ENCODE results near the gene PTOV1. TPM values are rescaled to one million over a fixed set of nuclear protein-coding genes. Genes with fewer than 3 reads are reported as not detected.

PTOV1 gene
- total RNA-seq, 4 donors from 2014 or later: 77.6 to 88.2 (median 87.0) TPM

DNA sequence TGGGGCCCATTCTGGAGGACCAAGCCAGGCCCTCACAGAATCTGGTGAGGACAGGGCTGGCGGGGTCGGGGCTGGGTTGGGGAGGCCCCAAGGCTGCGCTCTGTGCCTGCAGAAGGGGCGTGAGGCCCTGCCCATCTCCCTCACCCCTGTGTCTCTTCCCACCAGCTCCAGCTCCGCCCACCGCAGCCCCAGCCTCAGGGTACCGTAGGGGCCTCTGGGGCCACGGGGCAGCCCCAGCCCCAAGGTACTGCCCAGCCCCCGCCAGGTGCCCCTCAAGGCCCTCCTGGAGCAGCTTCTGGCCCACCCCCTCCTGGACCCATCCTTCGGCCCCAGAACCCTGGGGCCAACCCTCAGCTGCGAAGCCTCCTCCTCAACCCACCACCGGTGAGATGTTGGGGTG, 15.4 kb upstream of the PTOV1 start:
- in situ Hi-C loops (cut with MboI; ENCODE audit: low sequenced_read_pairs in 4 of 4) (no loop called here), intact Hi-C loops (cut with DNase I; ENCODE audit: low total_unique reads) (no loop called here)
- H3K27ac ChIP-seq: peak overlapping the region; percentile 94 to 96 (median 94)
- ATAC-seq (no peak), DNase-seq (no peak)
- no peak overlapping the region for H3K4me3 ChIP-seq
- TF ChIP-seq POLR2A (IDR thresholded peaks at IDR 0.05): no peak
- TF ChIP-seq, protein P1, sequence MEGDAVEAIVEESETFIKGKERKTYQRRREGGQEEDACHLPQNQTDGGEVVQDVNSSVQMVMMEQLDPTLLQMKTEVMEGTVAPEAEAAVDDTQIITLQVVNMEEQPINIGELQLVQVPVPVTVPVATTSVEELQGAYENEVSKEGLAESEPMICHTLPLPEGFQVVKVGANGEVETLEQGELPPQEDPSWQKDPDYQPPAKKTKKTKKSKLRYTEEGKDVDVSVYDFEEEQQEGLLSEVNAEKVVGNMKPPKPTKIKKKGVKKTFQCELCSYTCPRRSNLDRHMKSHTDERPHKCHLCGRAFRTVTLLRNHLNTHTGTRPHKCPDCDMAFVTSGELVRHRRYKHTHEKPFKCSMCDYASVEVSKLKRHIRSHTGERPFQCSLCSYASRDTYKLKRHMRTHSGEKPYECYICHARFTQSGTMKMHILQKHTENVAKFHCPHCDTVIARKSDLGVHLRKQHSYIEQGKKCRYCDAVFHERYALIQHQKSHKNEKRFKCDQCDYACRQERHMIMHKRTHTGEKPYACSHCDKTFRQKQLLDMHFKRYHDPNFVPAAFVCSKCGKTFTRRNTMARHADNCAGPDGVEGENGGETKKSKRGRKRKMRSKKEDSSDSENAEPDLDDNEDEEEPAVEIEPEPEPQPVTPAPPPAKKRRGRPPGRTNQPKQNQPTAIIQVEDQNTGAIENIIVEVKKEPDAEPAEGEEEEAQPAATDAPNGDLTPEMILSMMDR (IDR thresholded peaks at IDR 0.05 in 4 of 5, conservative IDR thresholded peaks at IDR 0.05 in 1 of 5): no peak
- peaks cover 0 to 86% of the 10 kb centered on the region in 2 donors for H3K36me3 ChIP-seq
- peaks cover 21 to 26% of the 10 kb centered on the region in 2 donors for H3K4me1 ChIP-seq
- no peaks in the 10 kb centered on the region for H3K9me3 ChIP-seq
- H3K27me3 ChIP-seq: no peaks in the 10 kb centered on the region

DNA sequence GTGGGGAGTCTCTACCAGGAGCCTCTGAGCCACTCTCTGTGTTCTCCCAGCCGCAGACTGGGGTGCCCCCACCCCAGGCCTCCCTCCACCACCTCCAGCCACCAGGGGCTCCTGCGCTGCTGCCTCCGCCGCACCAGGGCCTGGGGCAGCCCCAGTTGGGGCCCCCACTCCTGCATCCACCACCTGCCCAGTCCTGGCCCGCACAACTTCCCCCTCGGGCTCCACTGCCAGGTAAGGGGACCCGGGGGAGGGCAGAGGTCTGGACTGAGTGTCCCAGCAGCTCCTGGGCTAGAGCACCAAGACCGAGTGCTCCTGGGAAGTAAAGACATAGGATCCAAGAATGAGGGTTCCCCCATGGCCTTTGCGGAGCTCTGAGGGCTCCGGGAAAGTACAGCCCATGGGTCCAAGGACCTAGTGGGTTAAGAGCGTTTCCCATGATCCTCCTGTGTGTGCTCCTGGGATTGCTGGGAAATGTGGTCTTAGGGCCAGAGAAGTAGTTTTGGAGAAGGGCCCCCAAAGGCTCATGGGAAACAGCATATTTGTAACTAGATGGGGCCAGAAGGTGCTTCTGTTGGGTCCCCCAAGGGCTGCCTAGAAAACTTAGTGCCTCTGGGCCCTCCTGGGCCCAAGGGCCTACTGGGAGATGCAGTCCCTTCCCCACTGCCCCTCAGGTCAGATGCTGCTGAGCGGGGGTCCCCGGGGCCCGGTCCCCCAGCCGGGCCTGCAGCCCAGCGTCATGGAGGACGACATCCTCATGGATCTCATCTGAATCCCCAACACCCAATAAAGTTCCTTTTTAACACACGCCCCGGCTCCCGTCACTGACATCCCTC, 14.6 kb upstream of the PTOV1 start:
- in situ Hi-C loops (cut with MboI; ENCODE audit: low sequenced_read_pairs in 4 of 4) (no loop called here), intact Hi-C loops (cut with DNase I; ENCODE audit: low total_unique reads) (no loop called here)
- H3K27me3 ChIP-seq: no peaks in the 10 kb centered on the region
- peaks cover 0 to 81% of the 10 kb centered on the region in 2 donors for H3K36me3 ChIP-seq
- H3K27ac ChIP-seq: peak overlapping the region; percentile 94 to 96 (median 94)
- peaks cover 21 to 26% of the 10 kb centered on the region in 2 donors for H3K4me1 ChIP-seq
- H3K9me3 ChIP-seq: no peaks in the 10 kb centered on the region
- TF ChIP-seq, protein P1 (IDR thresholded peaks at IDR 0.05 in 4 of 5, conservative IDR thresholded peaks at IDR 0.05 in 1 of 5): no peak
- no peak for TF ChIP-seq POLR2A (IDR thresholded peaks at IDR 0.05)
- H3K4me3 ChIP-seq: no peak overlapping the region
- DNase-seq (no peak), ATAC-seq (no peak)

DNA sequence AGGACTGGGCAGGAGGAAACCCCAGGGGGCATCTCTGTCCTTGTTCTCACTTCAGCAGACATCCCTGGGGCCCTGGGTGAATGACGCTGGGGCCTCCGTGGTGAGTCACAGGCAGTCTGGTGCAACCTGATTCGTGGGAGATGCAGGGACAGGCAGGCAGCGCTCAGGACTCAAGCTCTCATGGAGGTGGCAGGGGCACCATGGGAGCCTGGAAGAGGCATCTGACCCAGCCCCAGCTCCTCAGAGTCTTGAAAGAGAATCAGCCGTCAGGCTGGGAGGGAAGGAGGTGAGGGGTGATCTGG, 14.0 kb upstream of the PTOV1 start:
- intact Hi-C loops (cut with DNase I; ENCODE audit: low total_unique reads) (no loop called here), in situ Hi-C loops (cut with MboI; ENCODE audit: low sequenced_read_pairs in 4 of 4) (no loop called here)
- Histone ChIP-seq H3K27ac (peak overlapping the region in 3 of 4 donors; percentile 89 to 96 (median 94)), H3K9me3 (no peaks in the 10 kb centered on the region), H3K4me1 (peaks cover 21 to 26% of the 10 kb centered on the region in 2 donors), H3K27me3 (no peaks in the 10 kb centered on the region), H3K36me3 (peaks cover 0 to 75% of the 10 kb centered on the region in 2 donors), H3K4me3 (no peak overlapping the region)
- ATAC-seq (no peak), DNase-seq (no peak)
- TF ChIP-seq POLR2A (IDR thresholded peaks at IDR 0.05): no peak
- TF ChIP-seq, protein P1 (IDR thresholded peaks at IDR 0.05 in 4 of 5, conservative IDR thresholded peaks at IDR 0.05 in 1 of 5): no peak

DNA sequence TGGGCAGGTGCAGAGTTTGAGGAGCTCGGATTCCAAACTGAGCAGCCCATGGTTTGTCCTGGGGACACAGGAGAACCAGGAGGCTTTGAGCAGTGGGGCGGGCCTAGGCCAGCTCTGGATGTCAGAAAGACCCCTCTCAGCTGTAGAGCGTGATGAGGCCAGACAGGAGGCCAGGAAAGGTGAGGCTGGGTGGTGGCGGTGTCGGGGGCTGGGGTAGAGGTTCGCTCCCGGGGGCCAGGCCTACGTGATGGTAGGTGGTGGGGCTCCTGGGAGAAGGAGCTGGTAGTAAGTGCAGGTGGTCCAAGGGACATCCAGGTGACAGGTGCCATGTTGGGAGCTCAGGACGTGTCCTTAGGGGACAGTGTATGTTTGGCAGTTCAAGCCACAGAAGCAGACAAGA, 13.5 kb upstream of the PTOV1 start:
- intact Hi-C loops (cut with DNase I; ENCODE audit: low total_unique reads): no loop called here
- no peak for ATAC-seq

More for the DNA sequence above, 13.5 kb upstream of the PTOV1 start:
- Histone ChIP-seq H3K9me3 (no peaks in the 10 kb centered on the region), H3K27ac (peak overlapping the region; percentile 79 to 96 (median 92)), H3K4me3 (no peak overlapping the region), H3K36me3 (peaks cover 0 to 70% of the 10 kb centered on the region in 2 donors), H3K4me1 (peaks cover 21 to 25% of the 10 kb centered on the region in 2 donors), H3K27me3 (no peaks in the 10 kb centered on the region)
- no peak for DNase-seq
- TF ChIP-seq POLR2A (IDR thresholded peaks at IDR 0.05): no peak
- TF ChIP-seq, protein P1 (IDR thresholded peaks at IDR 0.05 in 4 of 5, conservative IDR thresholded peaks at IDR 0.05 in 1 of 5): no peak
- in situ Hi-C loops (cut with MboI; ENCODE audit: low sequenced_read_pairs in 4 of 4): no loop called here
